Measurements from ENCODE around the gene TM9SF1. TPM values are rescaled to one million over a fixed set of nuclear protein-coding genes. Genes with fewer than 3 reads are reported as not detected.
A peak's percentile ranks its signal among the peaks of the same experiment; 100 is the strongest.

TM9SF1 gene
- total and polyA plus RNA-seq, 2 donors (not counting 1 experiment from before 2014, with no cell fraction given): 7.6 to 24.5 TPM

GRCh38 chr14:24147761-24148428, 47.3 kb downstream of the TM9SF1 start:
- H3K79me2 ChIP-seq (ENCODE audit: control insufficient read depth, insufficient read depth, low read length): peaks cover 84% of the 10 kb centered on the region
- no peak for DNase-seq
- H3K9me3 ChIP-seq (ENCODE audit: control extremely low read depth in 1 of 3, control insufficient read depth in 2 of 3, insufficient read depth in 1 of 3, low read length in 2 of 3): no peaks in the 10 kb centered on the region
- no peaks in the 10 kb centered on the region for H3K27me3 ChIP-seq (replicated peaks in 1 of 4; ENCODE audit: control extremely low read depth in 1 of 4, control insufficient read depth in 3 of 4, insufficient read depth in 4 of 4, low read length in 3 of 4)
- H2AFZ ChIP-seq (ENCODE audit: insufficient read depth, low read depth, low read length, poor library complexity, severe bottlenecking): peak overlapping the region; percentile 83
- peak overlapping the region; percentile 83 for H3K9ac ChIP-seq (ENCODE audit: low read length)
- intact Hi-C loops (cut with micrococcal nuclease): loop anchor here (1.0 to 10.0 kb wide), 11 partner anchors 13 to 1053 kb away; partner anchors contain the start of genes ACIN1, C14orf119, CHMP4A and DCAF11
- no peak for TF ChIP-seq CTCF (IDR thresholded peaks at IDR 0.05)
- no peak for TF ChIP-seq EZH2 (IDR thresholded peaks at IDR 0.05; ENCODE audit: borderline replicate concordance, insufficient read depth, low read depth, low read length, poor library complexity, severe bottlenecking)
- peaks cover 20 to 33% of the 10 kb centered on the region in 2 donors for H3K4me1 ChIP-seq (ENCODE audit: control insufficient read depth in 2 of 2, insufficient read depth in 2 of 2, low read length in 2 of 2)
- Mint-ChIP-seq H3K27me3 (no peaks in the 10 kb centered on the region), H3K27ac (peak overlapping the region; percentile 77), H3K4me3 (peak overlapping the region; percentile 95), H3K4me1 (peaks cover 47% of the 10 kb centered on the region), H3K9me3 (ENCODE audit: insufficient read depth) (no peaks in the 10 kb centered on the region)
- WGBS (ENCODE audit: insufficient coverage): 12% methylated on average over 27 of the region's 29 CpGs
- peaks cover 2 to 62% of the 10 kb centered on the region in 2 experiments for H3K36me3 ChIP-seq (replicated peaks in 1 of 2; ENCODE audit: control extremely low read depth in 1 of 2, control insufficient read depth in 1 of 2, extremely low read depth in 1 of 2, insufficient read depth in 2 of 2, low read length in 1 of 2)
- peak overlapping the region in 1 of 2 donors; percentile 70 for H3K27ac ChIP-seq (ENCODE audit: low read length in 2 of 2)
- POLR2A ChIA-PET: interaction anchor here (1.4 to 4.1 kb wide), 4 partner anchors 11 to 94 kb away, joined by 5 to 43 read pairs (median 24); partner anchors contain the start of genes DCAF11, NRL, PSME1 and TINF2
- ATAC-seq (ENCODE audit: low read depth): no peak
- H3K4me2 ChIP-seq (replicated peaks; ENCODE audit: low read depth, low read length, poor library complexity, severe bottlenecking): peak overlapping the region; percentile 90
- H3K4me3 ChIP-seq (ENCODE audit: control extremely low read depth in 1 of 5, extremely low read depth in 1 of 5, insufficient read depth in 1 of 5, low read depth in 2 of 5, low read length in 4 of 5): peak overlapping the region; percentile 42 to 95 (median 92)
- peaks cover 45% of the 10 kb centered on the region for H4K20me1 ChIP-seq (ENCODE audit: control insufficient read depth, insufficient read depth, low read length, poor library complexity, severe bottlenecking)
- CTCF ChIA-PET: interaction anchor here (1.1 to 6.2 kb wide), 8 partner anchors 13 to 163 kb away, joined by 3 to 62 read pairs (median 5); partner anchors contain the start of genes IRF9 and MDP1
